ENCODE data around the gene ETV7. TPM values are rescaled to one million over a fixed set of nuclear protein-coding genes. Genes with fewer than 3 reads are reported as not detected.

Gene ETV7
- total RNA-seq, 2 experiments from 2014 or later, result 0.51 to 0.86 TPM

DNA sequence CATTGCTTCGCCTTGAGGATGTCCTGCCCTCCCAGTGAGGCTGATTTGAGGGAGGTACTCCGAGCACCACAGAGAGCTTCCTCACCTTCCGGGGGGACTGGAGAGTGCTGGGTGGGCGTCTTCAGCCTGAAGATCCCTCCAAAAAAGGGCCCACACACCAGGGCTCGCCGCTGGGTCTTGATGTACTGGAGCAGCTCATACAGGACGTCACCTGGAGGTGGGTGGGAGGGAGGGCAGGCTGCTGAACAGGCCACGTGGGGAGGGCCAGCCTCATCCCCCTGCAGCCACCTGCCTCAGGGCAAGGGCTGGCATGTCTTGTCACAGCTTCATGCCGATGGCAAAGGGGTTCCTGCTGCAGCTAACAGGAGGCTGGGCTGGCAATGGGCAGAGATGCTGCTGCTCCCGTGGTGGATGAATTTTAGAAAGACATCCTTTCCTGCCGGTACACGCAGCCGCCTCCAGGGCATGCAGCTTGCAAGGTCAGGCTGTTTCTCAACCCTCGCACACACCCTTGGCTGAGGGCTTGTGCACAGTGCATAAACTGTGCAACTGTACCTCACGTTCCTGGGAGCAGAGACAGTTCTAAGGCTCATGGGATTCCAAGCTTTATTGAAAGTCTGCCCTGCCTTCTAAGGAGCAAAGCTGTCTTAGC lies 14.0 kb downstream of the ETV7 start:
- Mint-ChIP-seq H3K27ac (no peak overlapping the region), H3K4me3 (no peak overlapping the region), H3K36me3 (ENCODE audit: low read depth) (no peaks in the 10 kb centered on the region), H3K9me3 (no peaks in the 10 kb centered on the region), H3K4me1 (ENCODE audit: low read depth) (no peaks in the 10 kb centered on the region), H3K27me3 (no peaks in the 10 kb centered on the region)
- ATAC-seq, result no peak
- intact Hi-C loops (cut with micrococcal nuclease), result no loop called here
- CTCF ChIA-PET, result interaction anchor here (1.1 to 1.8 kb wide), 3 partner anchors 13 to 72 kb away, joined by 3 to 7 read pairs (median 5); no protein-coding TSS in a partner anchor
- no peak for TF ChIP-seq CTCF (IDR thresholded peaks at IDR 0.05)
- POLR2A ChIA-PET, result no interaction called here
- DNase-seq, result no peak

- no peaks in the 10 kb centered on the region for H3K27me3 Mint-ChIP-seq
- DNase-seq (no peak), ATAC-seq (no peak)
- CTCF ChIA-PET, result no interaction called here
- H3K9me3 Mint-ChIP-seq, result no peaks in the 10 kb centered on the region
- TF ChIP-seq CTCF (IDR thresholded peaks at IDR 0.05), result no peak
- no peaks in the 10 kb centered on the region for H3K36me3 Mint-ChIP-seq (ENCODE audit: low read depth)
- POLR2A ChIA-PET, result no interaction called here
- no peak overlapping the region for H3K27ac Mint-ChIP-seq
- no peak overlapping the region for H3K4me3 Mint-ChIP-seq
- intact Hi-C loops (cut with micrococcal nuclease), result no loop called here
- no peaks in the 10 kb centered on the region for H3K4me1 Mint-ChIP-seq (ENCODE audit: low read depth)
These were observed 15.4 kb downstream of the ETV7 start for GRCh38 chr6:36372088-36372487.

- Mint-ChIP-seq H3K27me3 (no peaks in the 10 kb centered on the region), H3K4me3 (no peak overlapping the region), H3K4me1 (ENCODE audit: low read depth) (no peaks in the 10 kb centered on the region), H3K36me3 (ENCODE audit: low read depth) (no peaks in the 10 kb centered on the region), H3K9me3 (no peaks in the 10 kb centered on the region), H3K27ac (no peak overlapping the region)
- POLR2A ChIA-PET, result no interaction called here
- CTCF ChIA-PET, result no interaction called here
- ATAC-seq (no peak), DNase-seq (no peak)
- TF ChIP-seq CTCF (IDR thresholded peaks at IDR 0.05), result no peak
- intact Hi-C loops (cut with micrococcal nuclease), result no loop called here
These were observed 16.3 kb downstream of the ETV7 start for GRCh38 chr6:36371211-36371610.

DNA sequence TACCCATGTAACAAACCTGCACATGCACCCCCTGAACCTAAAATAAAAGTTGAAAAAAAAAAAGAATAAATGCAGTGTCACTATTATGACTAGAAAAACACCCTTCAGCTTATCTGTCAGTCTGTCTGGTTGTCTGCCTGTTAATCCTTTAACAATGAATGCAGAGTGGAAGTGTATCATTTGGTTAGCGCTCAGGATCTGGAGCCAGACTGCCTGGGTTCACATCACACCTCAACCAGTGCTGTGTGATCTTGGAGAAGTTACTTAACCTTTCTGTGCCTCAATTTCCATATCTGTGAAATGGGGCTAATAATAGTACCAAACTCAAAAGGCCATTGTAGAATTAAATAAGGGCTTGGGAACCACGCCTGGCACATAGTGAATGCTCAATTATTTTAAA lies 16.8 kb downstream of the ETV7 start:
- no peak for TF ChIP-seq CTCF (IDR thresholded peaks at IDR 0.05)
- Mint-ChIP-seq H3K4me1 (ENCODE audit: low read depth) (no peaks in the 10 kb centered on the region), H3K27ac (no peak overlapping the region), H3K36me3 (ENCODE audit: low read depth) (no peaks in the 10 kb centered on the region), H3K9me3 (no peaks in the 10 kb centered on the region), H3K4me3 (no peak overlapping the region), H3K27me3 (no peaks in the 10 kb centered on the region)
- POLR2A ChIA-PET, result no interaction called here
- no peak for ATAC-seq
- CTCF ChIA-PET, result no interaction called here
- intact Hi-C loops (cut with micrococcal nuclease), result no loop called here
- DNase-seq, result no peak

DNA sequence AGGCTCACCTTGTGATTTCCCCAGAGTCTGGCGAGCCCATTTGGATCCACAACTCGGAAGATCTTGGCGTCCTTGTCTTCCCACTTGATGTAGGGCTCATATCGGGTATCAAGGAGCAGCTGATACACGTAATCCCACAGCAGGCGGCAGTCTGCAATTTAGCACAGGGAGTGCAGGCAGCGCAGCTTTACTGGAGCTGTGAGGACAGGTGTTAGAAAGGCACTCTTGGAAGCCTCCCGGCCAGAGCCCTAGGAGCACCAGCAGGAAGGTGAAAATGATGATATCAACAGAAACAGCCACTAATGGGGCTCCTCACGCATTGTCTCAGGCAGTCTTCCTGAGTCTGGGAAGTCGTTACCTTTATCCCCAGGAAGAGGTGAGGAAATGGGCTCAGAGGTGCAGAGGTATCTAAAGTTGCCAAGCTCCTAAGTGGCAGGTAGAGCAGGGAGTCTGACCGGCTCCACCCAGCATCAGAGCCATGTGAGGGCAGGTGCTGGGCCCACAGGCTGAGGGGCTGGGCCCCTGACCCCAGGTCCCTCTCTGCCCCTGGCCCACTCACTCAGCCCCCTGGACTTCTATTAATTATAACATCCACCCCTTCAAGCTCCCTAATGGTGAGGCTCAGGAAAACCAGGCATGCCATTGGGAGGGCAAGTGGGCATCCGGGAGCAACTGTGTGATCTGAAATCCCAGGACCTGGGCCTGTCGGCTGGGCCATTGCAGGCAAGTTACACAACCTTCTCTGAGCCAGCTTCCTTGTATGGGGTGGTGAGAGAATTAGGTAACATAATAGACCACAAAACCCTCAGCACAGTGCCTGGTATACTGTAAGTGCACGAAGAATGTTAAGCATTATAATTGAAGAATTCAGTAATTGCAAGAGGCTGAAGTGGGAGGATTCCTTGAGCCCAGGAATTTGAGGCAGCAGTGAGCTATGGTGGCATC lies 18.3 kb downstream of the ETV7 start:
- ATAC-seq (no peak), DNase-seq (no peak)
- Mint-ChIP-seq H3K27me3 (no peaks in the 10 kb centered on the region), H3K4me3 (no peak overlapping the region), H3K27ac (no peak overlapping the region), H3K4me1 (ENCODE audit: low read depth) (no peaks in the 10 kb centered on the region), H3K9me3 (no peaks in the 10 kb centered on the region), H3K36me3 (ENCODE audit: low read depth) (no peaks in the 10 kb centered on the region)
- intact Hi-C loops (cut with micrococcal nuclease), result loop anchor here (10.0 kb wide), 1 partner anchor 244 kb away; no protein-coding TSS in a partner anchor
- POLR2A ChIA-PET, result interaction anchor here (0.7 to 0.9 kb wide), 3 partner anchors 11 to 20 kb away, joined by 3 to 4 read pairs (median 3); no protein-coding TSS in a partner anchor
- CTCF ChIA-PET, result interaction anchor here (0.6 to 1.1 kb wide), 3 partner anchors 9 to 28 kb away, joined by 3 to 4 read pairs (median 3); no protein-coding TSS in a partner anchor
- TF ChIP-seq CTCF (IDR thresholded peaks at IDR 0.05), result no peak

All from activated CD8-positive, alpha-beta T cell treated with anti-CD3 and anti-CD28 coated beads for 36 hours (primary cell).